K562 (cell line): ENCODE data around the gene TCF7. TPM values are rescaled to one million over a fixed set of nuclear protein-coding genes. Genes with fewer than 3 reads are reported as not detected.

ENCODE experiments used
- ATAC-seq: fragments of 200-7000 bp; cut with Tn5 transposase; 3 replicates; pipeline ENCODE4 v1.9.1; 2020; ENCODE audit warnings: moderate library complexity
- BruUV-seq: library from RNA; stranded (reverse); fragments of 400-500 nt; replicated peaks from 2 replicates; lab custom pipeline; 2021; lab: Mats Ljungman, UMichigan
- CTCF ChIA-PET: fragments of 300-600 bp; formaldehyde crosslinking; extraction: SDS; loops from one replicate; lab custom pipeline; 2021; ENCODE audit warnings: low intra/inter-chr PET ratio; lab: Yijun Ruan, JAX
- POLR2A ChIA-PET: fragments of 300-600, 350-650 bp; sonication (Branson Sonifier 250); formaldehyde crosslinking; extraction: SDS; loops from one replicate; lab custom pipeline; 2021; ENCODE audit warnings: antibody characterized with exemption, inconsistent platforms; lab: Yijun Ruan, JAX
- DNase-seq, 4 experiments: peaks; one replicate each; pipeline versions ENCODE4 v3.0.0 to v3.0.0-alpha.2; 2011 to 2018; ENCODE audit warnings: low spot score in 3 of 4, mixed read lengths in 3 of 4; ENCODE audit errors: extremely low read depth in 1 of 4
- FAIRE-seq: peaks from 2 replicates; lab custom pipeline; 2011; peaks lifted over from hg19 to GRCh38; lab: Jason Lieb, UNC
- H2AFZ ChIP-seq: 2 replicates; pipeline ENCODE4 v1.6.0; 2011; ENCODE audit warnings: low read depth, low read length, control low read depth, inconsistent platforms
- H3K27ac ChIP-seq: fragments of 200-600 bp; 3 replicates; pipeline ENCODE4 v1.8.0; 2011; ENCODE audit warnings: low read depth, mild to moderate bottlenecking, control low read depth, inconsistent platforms, low read length, moderate library complexity, mixed read lengths; ENCODE audit errors: extremely low read depth
- H3K27me3 ChIP-seq, 2 experiments: fragments of 300-600 bp in 1 of 2; 2 replicates in 1 of 2; 3 replicates in 1 of 2; pipeline versions ENCODE4 v1.6.0 to v1.8.0; 2011; ENCODE audit warnings: inconsistent platforms in 2 of 2, low read length in 2 of 2, mild to moderate bottlenecking in 1 of 2, mixed read lengths in 1 of 2, moderate library complexity in 1 of 2; ENCODE audit not compliant: control insufficient read depth in 2 of 2, insufficient read depth in 2 of 2
- H3K36me3 ChIP-seq: fragments of 300-600 bp; 3 replicates; pipeline ENCODE4 v1.8.0; 2011; ENCODE audit warnings: mild to moderate bottlenecking, low read length, inconsistent platforms; ENCODE audit not compliant: control insufficient read depth, insufficient read depth
- H3K4me1 ChIP-seq, 2 experiments: fragments of 200-600 bp in 1 of 2; replicated peaks in 1 of 2; 2 replicates in 1 of 2; 3 replicates in 1 of 2; pipeline versions ENCODE4 v1.5.1 to v1.8.0; 2011; ENCODE audit warnings: inconsistent platforms in 2 of 2, low read length in 2 of 2, mild to moderate bottlenecking in 1 of 2, mixed read lengths in 1 of 2, moderate library complexity in 1 of 2; ENCODE audit not compliant: control insufficient read depth in 2 of 2, insufficient read depth in 2 of 2
- H3K4me2 ChIP-seq: 2 replicates; pipeline ENCODE4 v1.6.1; 2011; ENCODE audit warnings: low read length, control low read depth, inconsistent platforms, mixed read lengths; ENCODE audit not compliant: insufficient read depth
- H3K4me3 ChIP-seq: fragments of 200-600 bp; sonication (generic), shearing (Covaris generic); 2 replicates; pipeline ENCODE4 v1.5.1; 2016; ENCODE audit warnings: control low read depth, inconsistent platforms
- H3K79me2 ChIP-seq: fragments of 200-600 bp; 3 replicates; pipeline ENCODE4 v1.8.0; 2011; ENCODE audit warnings: low read length, inconsistent platforms; ENCODE audit not compliant: control insufficient read depth, insufficient read depth
- H3K9ac ChIP-seq, 2 experiments: 2 replicates each; pipeline versions ENCODE4 v1.6.0 to v1.6.1; 2011; ENCODE audit warnings: low read depth in 2 of 2, low read length in 2 of 2, control low read depth in 1 of 2, inconsistent platforms in 1 of 2, mild to moderate bottlenecking in 1 of 2, mixed read lengths in 1 of 2; ENCODE audit not compliant: insufficient read depth in 1 of 2
- H3K9me1 ChIP-seq: one replicate; pipeline ENCODE4 v1.6.0; 2011; ENCODE audit warnings: inconsistent platforms, mild to moderate bottlenecking, low read length, moderate library complexity; ENCODE audit not compliant: control insufficient read depth, insufficient read depth
- H3K9me3 ChIP-seq: replicated peaks from 2 replicates; pipeline ENCODE4 v1.5.1; 2011; ENCODE audit warnings: low read depth, low read length, inconsistent platforms; ENCODE audit not compliant: control insufficient read depth, insufficient read depth
- H4K20me1 ChIP-seq: replicated peaks from 2 replicates; pipeline ENCODE4 v1.6.1; 2011; ENCODE audit warnings: low read length, inconsistent platforms, mixed read lengths; ENCODE audit not compliant: control insufficient read depth, insufficient read depth
- ESRRA ChIP-seq: fragments of 450-650 bp; IDR thresholded peaks from 2 replicates; pipeline ENCODE4 v1.6.1; 2014; ENCODE audit warnings: low read depth, mild to moderate bottlenecking, moderate library complexity, borderline replicate concordance
- GTF2A2 ChIP-seq: IDR thresholded peaks from 2 replicates; pipeline ENCODE4 v1.6.1; 2016; ENCODE audit warnings: mild to moderate bottlenecking, missing genetic modification characterization, missing compliant biosample characterization
- NFE2 ChIP-seq: IDR thresholded peaks from 2 replicates; pipeline ENCODE4 v1.6.1; 2014; ENCODE audit warnings: antibody characterized with exemption, low read depth
- PCBP1 ChIP-seq: fragments of 200-400 bp; formaldehyde crosslinking; IDR thresholded peaks from 2 replicates; pipeline ENCODE4 v1.6.1; 2018; ENCODE audit warnings: mild to moderate bottlenecking, low read depth, low read length; ENCODE audit not compliant: poor library complexity, severe bottlenecking
- RBFOX2 ChIP-seq: fragments of 200-400 bp; formaldehyde crosslinking; IDR thresholded peaks from 2 replicates; pipeline ENCODE4 v1.6.1; 2017; ENCODE audit warnings: low read depth, mild to moderate bottlenecking, low read length, moderate library complexity
- ZNF140 ChIP-seq: fragments of 250-450 bp; sonication (Bioruptor Pico); IDR thresholded peaks from 2 replicates; pipeline ENCODE4 v1.8.0; 2021; ENCODE audit warnings: moderate library complexity, mild to moderate bottlenecking, inconsistent platforms
- ZNF707 ChIP-seq: fragments of 250-450 bp; sonication (Bioruptor Pico); conservative IDR thresholded peaks from 2 replicates; pipeline ENCODE4 v1.8.0; 2022; ENCODE audit warnings: inconsistent platforms, mild to moderate bottlenecking, moderate library complexity
- WGBS: fragments of 100-300 bp; shearing (Covaris generic); methylation state at CpG from one replicate; pipeline ENCODE4 v1.1.6; 2016; ENCODE audit warnings: low coverage, mixed read lengths; ENCODE audit not compliant: insufficient coverage; ENCODE audit errors: missing lambda C conversion rate; 5-methylcytosine and 5-hydroxymethylcytosine counted together
- in situ Hi-C: fragments of 300-500 bp; cut with MboI; formaldehyde crosslinking; loops from 4 replicates; pipeline ENCODE4 v1.15.0; 2018; ENCODE audit warnings: inconsistent platforms, mixed read lengths
- intact Hi-C: fragments of 100-400 bp; cut with micrococcal nuclease; formaldehyde crosslinking; loops from 2 replicates; pipeline ENCODE4 v1.14.2; 2022
- polyA plus RNA-seq, 8 experiments: library from polyadenylated mRNA; depleted of rRNA in 4 of 8; stranded (reverse) in 5 of 8; unstranded in 3 of 8; fragments of >200 nt; fragmentation: Nextera tagmentation in 2 of 8; fragmentation: Illumina TruSeq in 1 of 8; extraction: Ambion mirVana in 2 of 8; extraction: Trizol in 1 of 8; gene quantifications; 2 replicates each; pipeline versions ENCODE4 v1.2.1 to v1.2.3, GENCODE V29; 2011 to 2014; ENCODE audit warnings: inconsistent platforms in 1 of 8, missing spikeins in 1 of 8
- total RNA-seq, 7 experiments: library from RNA; depleted of rRNA in 6 of 7; stranded (reverse); fragments of >200 nt in 6 of 7; fragmentation: Illumina TruSeq in 2 of 7; extraction: Trizol in 2 of 7; gene quantifications; 2 replicates each; pipeline versions ENCODE4 v1.2.1 to v1.2.3, GENCODE V29; 2011 to 2021; ENCODE audit warnings: low replicate concordance in 1 of 7
- TF ChIP-seq, protein P1 (sequence below), 3 experiments: fragments of 200-800 bp in 1 of 3; sonication (Bioruptor generic) in 1 of 3; sonication (generic) in 1 of 3; formaldehyde crosslinking in 1 of 3; IDR thresholded peaks; 2 replicates each; pipeline versions ENCODE4 v1.6.1 to v1.8.0; 2016 to 2022; ENCODE audit warnings: mild to moderate bottlenecking in 2 of 3, missing compliant biosample characterization in 2 of 3, missing genetic modification characterization in 2 of 3, missing genetic modification reagents in 1 of 3

TCF7 gene
- total and polyA plus RNA-seq, 9 of the 15 experiments (the other 6 are each of a cell fraction or from before 2014, with no cell fraction given) = 1.6 to 14.9 (median 4.2) TPM

DNA sequence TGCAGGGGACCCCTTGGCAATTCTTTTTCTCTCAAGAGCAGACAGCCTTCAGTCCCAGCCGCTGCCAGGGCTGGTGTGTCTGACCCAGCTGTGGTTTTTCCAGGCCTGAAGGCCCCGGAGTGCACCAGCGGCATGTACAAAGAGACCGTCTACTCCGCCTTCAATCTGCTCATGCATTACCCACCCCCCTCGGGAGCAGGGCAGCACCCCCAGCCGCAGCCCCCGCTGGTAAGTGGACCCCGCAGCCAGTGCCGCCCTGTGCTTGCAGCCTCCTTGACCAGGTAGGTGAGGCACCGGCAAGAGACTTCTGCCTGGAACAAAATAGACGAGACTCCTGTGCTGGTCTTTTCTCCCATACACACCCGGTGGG lies 1.3 kb downstream of the TCF7 start:
- POLR2A ChIA-PET = interaction anchor here (1.8 kb wide), 1 partner anchor 9 kb away, joined by 5 read pairs; no protein-coding TSS in a partner anchor
- in situ Hi-C loops (no loop called here), intact Hi-C loops (no loop called here)
- DNase-seq (no peak), FAIRE-seq (no peak), ATAC-seq (no peak)
- no peaks in the 10 kb centered on the region for H3K79me2 ChIP-seq
- no peak for TF ChIP-seq PCBP1
- no peak for TF ChIP-seq ZNF140
- TF ChIP-seq NFE2 = no peak
- TF ChIP-seq ZNF707 (CRISPR knock-in tag) = no peak
- TF ChIP-seq ESRRA = no peak
- TF ChIP-seq, protein P1, sequence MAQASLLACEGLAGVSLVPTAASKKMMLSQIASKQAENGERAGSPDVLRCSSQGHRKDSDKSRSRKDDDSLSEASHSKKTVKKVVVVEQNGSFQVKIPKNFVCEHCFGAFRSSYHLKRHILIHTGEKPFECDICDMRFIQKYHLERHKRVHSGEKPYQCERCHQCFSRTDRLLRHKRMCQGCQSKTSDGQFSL (CRISPR knock-in tag; IDR thresholded peaks at IDR 0.05) = no peak
- TF ChIP-seq, protein P1 (tag; IDR thresholded peaks at IDR 0.05) = no peak
- 0 out of 2 replicates have a peak, but pooled peaks have one; percentile 25 for TF ChIP-seq RBFOX2
- no peak for TF ChIP-seq GTF2A2 (tag)
- no peaks in the 10 kb centered on the region; the same call in 2 of the 3 replicates for H3K36me3 ChIP-seq
- H3K4me1 ChIP-seq = peaks cover 17 to 30% of the 10 kb centered on the region in 2 experiments; a peak in 4 of 5 replicates
- no TSS peak for BruUV-seq
- no peak overlapping the region for H3K27ac ChIP-seq
- peaks cover 9% of the 10 kb centered on the region for H3K9me1 ChIP-seq
- no peaks in the 10 kb centered on the region for H3K27me3 ChIP-seq
- no peaks in the 10 kb centered on the region for H3K9me3 ChIP-seq
- CTCF ChIA-PET = no interaction called here
- peak overlapping the region in 1 of 2 experiments; percentile 89; a peak in 1 of 4 replicates for H3K9ac ChIP-seq
- no peak overlapping the region for H2AFZ ChIP-seq
- peak overlapping the region; percentile 58; the same call in 1 of the 2 replicates for H3K4me2 ChIP-seq
- 90% methylated on average over 10 of the region's 13 CpGs for WGBS
- H3K4me3 ChIP-seq = no peak overlapping the region
- 0 out of 2 replicates have a peak, but pooled peaks cover 3% of the 10 kb centered on the region for H4K20me1 ChIP-seq
